ENCODE measurements around the gene CHN1.

The CHN1 gene

GRCh38 chr2:174997110-174997509 lies 8.1 kb downstream of the CHN1 start:
- no peak for DNase-seq
- H3K4me3 ChIP-seq (ENCODE audit: low read depth, low read length): no peak overlapping the region

GRCh38 chr2:174996622-174997021 lies 8.6 kb downstream of the CHN1 start:
- Histone ChIP-seq H3K4me3 (ENCODE audit: low read depth, low read length) (no peak overlapping the region), H3K4me1 (ENCODE audit: control insufficient read depth in 1 of 2, insufficient read depth in 2 of 2, low read length in 2 of 2) (peaks cover 0 to 2% of the 10 kb centered on the region in 2 experiments), H3K4ac (ENCODE audit: low read depth, low read length) (no peak overlapping the region), H2AK5ac (ENCODE audit: low read length) (no peak overlapping the region), H3K9me3 (ENCODE audit: insufficient read depth, low read depth, low read length) (peaks cover 2% of the 10 kb centered on the region), H2BK5ac (ENCODE audit: low read depth, low read length, poor library complexity) (no peak overlapping the region), H3K18ac (ENCODE audit: low read length) (no peak overlapping the region), H3K9ac (ENCODE audit: low read length) (no peak overlapping the region), H3K79me2 (ENCODE audit: control insufficient read depth, insufficient read depth, low read length, poor library complexity) (peaks cover 2% of the 10 kb centered on the region), H4K8ac (ENCODE audit: low read depth, low read length) (no peak overlapping the region), H3K14ac (ENCODE audit: low read length) (no peak overlapping the region), H2BK120ac (ENCODE audit: insufficient read depth, low read length, poor library complexity) (no peak overlapping the region), H3K23ac (ENCODE audit: low read length) (no peak overlapping the region), H2AFZ (ENCODE audit: insufficient read depth, low read length, poor library complexity) (no peak overlapping the region), H3K27ac (ENCODE audit: low read depth, low read length) (no peak overlapping the region), H3K4me2 (ENCODE audit: low read length) (no peak overlapping the region), H2BK12ac (ENCODE audit: low read length) (no peak overlapping the region), H4K12ac (ENCODE audit: low read depth, low read length) (no peak overlapping the region), H3K36me3 (ENCODE audit: control insufficient read depth in 1 of 2, insufficient read depth in 2 of 2, low read length in 2 of 2) (peaks cover 0 to 2% of the 10 kb centered on the region in 2 experiments), H3K79me1 (ENCODE audit: low read length) (no peaks in the 10 kb centered on the region), H3K27me3 (ENCODE audit: insufficient read depth, low read length) (no peaks in the 10 kb centered on the region), H4K91ac (ENCODE audit: low read depth, low read length) (no peak overlapping the region)
- WGBS (ENCODE audit: extremely low coverage, insufficient coverage, insufficient read length): no CpG with 5 or more reads among the region's 2 CpGs
- no peak for DNase-seq

More at GRCh38 chr2:174997110-174997509, 8.1 kb downstream of the CHN1 start:
- no peak overlapping the region for H3K14ac ChIP-seq (ENCODE audit: low read length)
- no CpG with 5 or more reads among the region's 3 CpGs for WGBS (ENCODE audit: extremely low coverage, insufficient coverage, insufficient read length)
- peaks cover 0 to 2% of the 10 kb centered on the region in 2 experiments for H3K4me1 ChIP-seq (ENCODE audit: control insufficient read depth in 1 of 2, insufficient read depth in 2 of 2, low read length in 2 of 2)
- H3K23ac ChIP-seq (ENCODE audit: low read length): no peak overlapping the region
- peaks cover 2% of the 10 kb centered on the region for H3K9me3 ChIP-seq (ENCODE audit: insufficient read depth, low read depth, low read length)
- no peak overlapping the region for H2AFZ ChIP-seq (ENCODE audit: insufficient read depth, low read length, poor library complexity)
- H3K27me3 ChIP-seq (ENCODE audit: insufficient read depth, low read length): no peaks in the 10 kb centered on the region
- no peaks in the 10 kb centered on the region for H3K79me1 ChIP-seq (ENCODE audit: low read length)
- H3K9ac ChIP-seq (ENCODE audit: low read length): no peak overlapping the region
- H2BK5ac ChIP-seq (ENCODE audit: low read depth, low read length, poor library complexity): no peak overlapping the region
- no peak overlapping the region for H3K27ac ChIP-seq (ENCODE audit: low read depth, low read length)
- H2BK120ac ChIP-seq (ENCODE audit: insufficient read depth, low read length, poor library complexity): no peak overlapping the region
- no peak overlapping the region for H4K12ac ChIP-seq (ENCODE audit: low read depth, low read length)
- H3K36me3 ChIP-seq (ENCODE audit: control insufficient read depth in 1 of 2, insufficient read depth in 2 of 2, low read length in 2 of 2): peaks cover 0 to 2% of the 10 kb centered on the region in 2 experiments
- peaks cover 2% of the 10 kb centered on the region for H3K79me2 ChIP-seq (ENCODE audit: control insufficient read depth, insufficient read depth, low read length, poor library complexity)
- H3K4me2 ChIP-seq (ENCODE audit: low read length): no peak overlapping the region
- H4K91ac ChIP-seq (ENCODE audit: low read depth, low read length): no peak overlapping the region
- H3K18ac ChIP-seq (ENCODE audit: low read length): no peak overlapping the region
- no peak overlapping the region for H2AK5ac ChIP-seq (ENCODE audit: low read length)
- no peak overlapping the region for H4K8ac ChIP-seq (ENCODE audit: low read depth, low read length)
- no peak overlapping the region for H2BK12ac ChIP-seq (ENCODE audit: low read length)
- no peak overlapping the region for H3K4ac ChIP-seq (ENCODE audit: low read depth, low read length)

DNA sequence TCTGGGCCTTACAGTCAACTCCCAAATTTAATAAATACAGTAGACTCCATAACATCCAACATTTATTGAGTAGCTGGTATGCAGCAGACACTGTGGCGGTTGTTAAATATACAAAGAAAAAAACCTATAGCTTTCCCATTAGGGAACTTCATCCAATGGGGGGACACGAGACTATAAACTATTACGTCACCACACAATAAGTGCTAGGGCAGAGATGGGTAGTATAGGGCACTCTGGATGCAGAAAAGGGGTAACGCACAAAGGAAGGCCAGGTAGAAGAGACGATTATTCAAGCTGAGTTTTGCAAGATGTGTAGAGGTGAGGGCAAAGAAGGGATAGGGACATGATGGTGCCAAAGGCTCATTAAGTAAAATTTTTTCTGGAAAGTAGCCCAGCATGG lies 10.8 kb downstream of the CHN1 start:
- Histone ChIP-seq H3K27me3 (ENCODE audit: insufficient read depth, low read length) (no peaks in the 10 kb centered on the region), H3K23ac (ENCODE audit: low read length) (no peak overlapping the region), H3K18ac (ENCODE audit: low read length) (no peak overlapping the region), H3K4me2 (ENCODE audit: low read length) (no peak overlapping the region), H2AK5ac (ENCODE audit: low read length) (no peak overlapping the region), H4K12ac (ENCODE audit: low read depth, low read length) (no peak overlapping the region), H3K9me3 (ENCODE audit: insufficient read depth, low read depth, low read length) (peaks cover 2% of the 10 kb centered on the region), H3K36me3 (ENCODE audit: control insufficient read depth in 1 of 2, insufficient read depth in 2 of 2, low read length in 2 of 2) (peaks cover under 1 to 2% of the 10 kb centered on the region in 2 experiments), H3K4ac (ENCODE audit: low read depth, low read length) (no peak overlapping the region), H2AFZ (ENCODE audit: insufficient read depth, low read length, poor library complexity) (no peak overlapping the region), H3K27ac (ENCODE audit: low read depth, low read length) (no peak overlapping the region), H2BK5ac (ENCODE audit: low read depth, low read length, poor library complexity) (no peak overlapping the region), H2BK12ac (ENCODE audit: low read length) (no peak overlapping the region), H3K4me3 (ENCODE audit: low read depth, low read length) (no peak overlapping the region), H3K9ac (ENCODE audit: low read length) (no peak overlapping the region), H2BK120ac (ENCODE audit: insufficient read depth, low read length, poor library complexity) (no peak overlapping the region), H4K91ac (ENCODE audit: low read depth, low read length) (no peak overlapping the region), H4K8ac (ENCODE audit: low read depth, low read length) (no peak overlapping the region), H3K79me1 (ENCODE audit: low read length) (no peaks in the 10 kb centered on the region), H3K4me1 (ENCODE audit: control insufficient read depth in 1 of 2, insufficient read depth in 2 of 2, low read length in 2 of 2) (peaks cover 0 to 2% of the 10 kb centered on the region in 2 experiments), H3K79me2 (ENCODE audit: control insufficient read depth, insufficient read depth, low read length, poor library complexity) (no peaks in the 10 kb centered on the region), H3K14ac (ENCODE audit: low read length) (no peak overlapping the region)
- no peak for DNase-seq
- whole genome bisulfite sequencing (ENCODE audit: extremely low coverage, insufficient coverage, insufficient read length): no CpG with 5 or more reads among the region's 5 CpGs

- Histone ChIP-seq H3K18ac (ENCODE audit: low read length) (no peak overlapping the region), H3K9me3 (ENCODE audit: insufficient read depth, low read depth, low read length) (peaks cover 2% of the 10 kb centered on the region), H2AK5ac (ENCODE audit: low read length) (no peak overlapping the region), H4K12ac (ENCODE audit: low read depth, low read length) (no peak overlapping the region), H3K4me2 (ENCODE audit: low read length) (no peak overlapping the region), H2BK12ac (ENCODE audit: low read length) (no peak overlapping the region), H3K23ac (ENCODE audit: low read length) (no peak overlapping the region), H3K14ac (ENCODE audit: low read length) (no peak overlapping the region), H4K91ac (ENCODE audit: low read depth, low read length) (no peak overlapping the region), H3K4me1 (ENCODE audit: control insufficient read depth in 1 of 2, insufficient read depth in 2 of 2, low read length in 2 of 2) (no peaks in the 10 kb centered on the region), H3K79me1 (ENCODE audit: low read length) (no peaks in the 10 kb centered on the region), H2AFZ (ENCODE audit: insufficient read depth, low read length, poor library complexity) (no peak overlapping the region), H3K27me3 (ENCODE audit: insufficient read depth, low read length) (no peaks in the 10 kb centered on the region), H3K9ac (ENCODE audit: low read length) (no peak overlapping the region), H3K4me3 (ENCODE audit: low read depth, low read length) (no peak overlapping the region), H3K79me2 (ENCODE audit: control insufficient read depth, insufficient read depth, low read length, poor library complexity) (no peaks in the 10 kb centered on the region), H4K8ac (ENCODE audit: low read depth, low read length) (no peak overlapping the region), H3K36me3 (ENCODE audit: control insufficient read depth in 1 of 2, insufficient read depth in 2 of 2, low read length in 2 of 2) (peaks cover 1 to 2% of the 10 kb centered on the region in 2 experiments), H2BK5ac (ENCODE audit: low read depth, low read length, poor library complexity) (no peak overlapping the region), H3K27ac (ENCODE audit: low read depth, low read length) (no peak overlapping the region), H2BK120ac (ENCODE audit: insufficient read depth, low read length, poor library complexity) (no peak overlapping the region), H3K4ac (ENCODE audit: low read depth, low read length) (no peak overlapping the region)
- no peak for DNase-seq
- WGBS (ENCODE audit: extremely low coverage, insufficient coverage, insufficient read length): no CpG with 5 or more reads among the region's 1 CpG
Observed at GRCh38 chr2:174992886-174993285, 12.3 kb downstream of the CHN1 start.
